HepG2 (cell line): ENCODE measurements around the gene GJB2. TPM values are rescaled to one million over a fixed set of nuclear protein-coding genes. Genes with fewer than 3 reads are reported as not detected.

Experiments used
- ATAC-seq: fragments of 200-7000 bp; cut with Tn5 transposase; 3 replicates; pipeline ENCODE4 v1.9.1; 2020; ENCODE audit warnings: mild to moderate bottlenecking, moderate library complexity
- BruUV-seq: library from RNA; stranded (reverse); fragments of 400-500 nt; replicated peaks from 2 replicates; lab custom pipeline; 2021; lab: Mats Ljungman, UMichigan
- CTCF ChIA-PET: fragments of 300-600 bp; formaldehyde crosslinking; extraction: SDS; loops from one replicate; lab custom pipeline; 2021; ENCODE audit warnings: low total read pairs, inconsistent platforms, low intra/inter-chr PET ratio; lab: Yijun Ruan, JAX
- POLR2A ChIA-PET: fragments of 350-600 bp; sonication (Branson Sonifier 250); formaldehyde crosslinking; loops from one replicate; lab custom pipeline; 2020; ENCODE audit warnings: antibody characterized with exemption, inconsistent platforms; lab: Yijun Ruan, JAX
- DNase-seq: peaks from one replicate; pipeline ENCODE4 v3.0.0-alpha.2; 2015; ENCODE audit warnings: low spot score
- FAIRE-seq: peaks from 3 replicates; lab custom pipeline; 2011; peaks lifted over from hg19 to GRCh38; lab: Jason Lieb, UNC
- H2AFZ ChIP-seq: one replicate; pipeline ENCODE4 v1.6.1; 2011; ENCODE audit warnings: low read length, inconsistent platforms
- H3K27ac ChIP-seq: fragments of 300-600 bp; 3 replicates; pipeline ENCODE4 v1.8.0; 2011; ENCODE audit warnings: mixed run types, mild to moderate bottlenecking, mixed read lengths, low read length, inconsistent platforms; ENCODE audit not compliant: insufficient read depth; ENCODE audit errors: extremely low read length
- H3K27me3 ChIP-seq, 2 experiments: fragments of 200-600 bp in 1 of 2; 2 replicates in 1 of 2; 3 replicates in 1 of 2; pipeline versions ENCODE4 v1.6.0 to v1.8.0; 2011; ENCODE audit warnings: low read length in 2 of 2, mild to moderate bottlenecking in 2 of 2, moderate library complexity in 2 of 2, inconsistent platforms in 1 of 2; ENCODE audit not compliant: insufficient read depth in 2 of 2, control insufficient read depth in 1 of 2
- H3K36me3 ChIP-seq, 2 experiments: fragments of 200-600 bp in 1 of 2; replicated peaks in 1 of 2; 2 replicates in 1 of 2; 3 replicates in 1 of 2; pipeline versions ENCODE4 v1.5.1 to v1.8.0; 2011; ENCODE audit warnings: low read length in 2 of 2, inconsistent platforms in 1 of 2; ENCODE audit not compliant: insufficient read depth in 2 of 2, control insufficient read depth in 1 of 2
- H3K4me1 ChIP-seq: 2 replicates; pipeline ENCODE4 v1.5.1; 2012; ENCODE audit warnings: low read length, inconsistent platforms; ENCODE audit not compliant: insufficient read depth
- H3K4me2 ChIP-seq: 2 replicates; pipeline ENCODE4 v1.6.0; 2011; ENCODE audit warnings: low read depth, low read length, inconsistent platforms
- H3K4me3 ChIP-seq, 3 experiments: fragments of 200-600 bp in 1 of 3; sonication (generic), shearing (Covaris generic) in 1 of 3; replicated peaks in 1 of 3; 2 replicates each; pipeline ENCODE4 v1.5.1; 2011 to 2016; ENCODE audit warnings: low read length in 3 of 3, inconsistent platforms in 2 of 3, low read depth in 2 of 3, mild to moderate bottlenecking in 2 of 3, control low read depth in 1 of 3, mixed read lengths in 1 of 3; ENCODE audit not compliant: insufficient read depth in 1 of 3
- H3K79me2 ChIP-seq: one replicate; pipeline ENCODE4 v1.6.1; 2011; ENCODE audit warnings: low read length, inconsistent platforms; ENCODE audit not compliant: insufficient read depth
- H3K9ac ChIP-seq: 2 replicates; pipeline ENCODE4 v1.6.0; 2011; ENCODE audit warnings: mild to moderate bottlenecking, low read depth, low read length, inconsistent platforms; ENCODE audit not compliant: insufficient read depth
- H3K9me3 ChIP-seq: 2 replicates; pipeline ENCODE4 v1.5.1; 2012; ENCODE audit warnings: mild to moderate bottlenecking, low read length
- H4K20me1 ChIP-seq: 2 replicates; pipeline ENCODE4 v1.6.0; 2011; ENCODE audit warnings: inconsistent platforms, mild to moderate bottlenecking, low read length, moderate library complexity; ENCODE audit not compliant: insufficient read depth
- ATF7-NPFF ChIP-seq: sonication (generic); formaldehyde crosslinking; IDR thresholded peaks from 2 replicates; pipeline ENCODE4 v1.8.1; 2023; ENCODE audit warnings: mild to moderate bottlenecking, low read depth, missing genetic modification reagents, moderate library complexity
- BHLHE40 ChIP-seq: IDR thresholded peaks from 2 replicates; pipeline ENCODE4 v1.6.1; 2011; ENCODE audit warnings: low read length, improper control_type of control experiment
- CREB1 ChIP-seq, 2 experiments: fragments of 450-650 bp in 1 of 2; IDR thresholded peaks; 2 replicates each; pipeline ENCODE4 v1.6.1; 2016 to 2017; ENCODE audit warnings: control low read depth in 1 of 2, mild to moderate bottlenecking in 1 of 2, missing compliant biosample characterization in 1 of 2, missing genetic modification characterization in 1 of 2
- DNMT3B ChIP-seq: conservative IDR thresholded peaks from 2 replicates; pipeline ENCODE4 v1.6.1; 2016; ENCODE audit warnings: missing biosample characterization, control low read depth
- SAFB2 ChIP-seq: sonication (generic); formaldehyde crosslinking; IDR thresholded peaks from 2 replicates; pipeline ENCODE4 v1.5.1; 2020; ENCODE audit warnings: missing genetic modification reagents, low read depth, mild to moderate bottlenecking, borderline replicate concordance
- ZFY ChIP-seq: sonication (generic); formaldehyde crosslinking; IDR thresholded peaks from 2 replicates; pipeline ENCODE4 v1.4.0; 2020; ENCODE audit warnings: missing genetic modification reagents
- ZNF570 ChIP-seq: sonication (generic); formaldehyde crosslinking; IDR thresholded peaks from 2 replicates; pipeline ENCODE4 v1.4.0; 2020; ENCODE audit warnings: mild to moderate bottlenecking, missing genetic modification reagents, borderline replicate concordance
- ZNF746 ChIP-seq: sonication (generic); formaldehyde crosslinking; IDR thresholded peaks from 2 replicates; pipeline ENCODE4 v1.8.0; 2022; ENCODE audit warnings: mild to moderate bottlenecking, missing genetic modification reagents
- ZNF773 ChIP-seq: sonication (generic); formaldehyde crosslinking; IDR thresholded peaks from 2 replicates; pipeline ENCODE4 v1.4.0; 2020; ENCODE audit warnings: missing genetic modification reagents, borderline replicate concordance
- WGBS: methylation state at CpG from one replicate; pipeline ENCODE4 v1.1.6; 2017; ENCODE audit warnings: low lambda C conversion rate; 5-methylcytosine and 5-hydroxymethylcytosine counted together
- in situ Hi-C: cut with HindIII; loops from 2 replicates; pipeline ENCODE4 v1.10.0; 2017; ENCODE audit warnings: low pct_unique_long_range_greater_than_20kb; ENCODE audit not compliant: extremely low pct_ligation_motif_present
- intact Hi-C: fragments of 100-400 bp; cut with micrococcal nuclease; formaldehyde crosslinking; loops from one replicate; pipeline ENCODE4 v1.10.0; 2022; ENCODE audit not compliant: unreplicated experiment
- polyA plus RNA-seq, 8 experiments: library from polyadenylated mRNA; depleted of rRNA in 3 of 8; stranded (reverse) in 7 of 8; unstranded in 1 of 8; fragments of >200 nt; fragmentation: Illumina TruSeq in 4 of 8; extraction: Trizol in 4 of 8; gene quantifications; 2 replicates each; pipeline versions ENCODE4 v1.2.1 to v1.2.3, GENCODE V29; 2011 to 2016; ENCODE audit warnings: low read depth in 4 of 8, missing spikeins in 1 of 8, mixed read lengths in 1 of 8; ENCODE audit not compliant: insufficient read depth in 1 of 8
- total RNA-seq, 5 experiments: library from RNA; depleted of rRNA; stranded (reverse); fragments of >200 nt; fragmentation: Illumina TruSeq; extraction: Trizol; gene quantifications; 2 replicates each; pipeline ENCODE4 v1.2.3, GENCODE V29; 2016; ENCODE audit warnings: low read depth in 1 of 5
- TF ChIP-seq, protein P1 (sequence below): sonication (generic); formaldehyde crosslinking; IDR thresholded peaks from 2 replicates; pipeline ENCODE4 v1.5.0; 2020; ENCODE audit warnings: mild to moderate bottlenecking, missing genetic modification reagents
- TF ChIP-seq, protein P2 (sequence below): sonication (generic); formaldehyde crosslinking; IDR thresholded peaks from 2 replicates; pipeline ENCODE4 v1.4.0; 2020; ENCODE audit warnings: missing genetic modification reagents
- TF ChIP-seq, protein P3 (sequence below): sonication (generic); formaldehyde crosslinking; IDR thresholded peaks from 2 replicates; pipeline ENCODE4 v1.8.0; 2022; ENCODE audit warnings: mild to moderate bottlenecking, missing genetic modification reagents, moderate library complexity
- TF ChIP-seq, protein P4 (sequence below): sonication (generic); formaldehyde crosslinking; IDR thresholded peaks from 2 replicates; pipeline ENCODE4 v1.5.0; 2020; ENCODE audit warnings: mild to moderate bottlenecking, missing genetic modification reagents, moderate library complexity
- TF ChIP-seq, protein P5 (sequence below): sonication (generic); formaldehyde crosslinking; IDR thresholded peaks from 2 replicates; pipeline ENCODE4 v1.5.1; 2020; ENCODE audit warnings: mild to moderate bottlenecking, missing genetic modification reagents, moderate library complexity

GJB2 gene
- total and polyA plus RNA-seq, 2 of the 13 experiments (the other 11 are each of a cell fraction or from before 2014, with no cell fraction given): 0.15 to 0.18 TPM

DNA sequence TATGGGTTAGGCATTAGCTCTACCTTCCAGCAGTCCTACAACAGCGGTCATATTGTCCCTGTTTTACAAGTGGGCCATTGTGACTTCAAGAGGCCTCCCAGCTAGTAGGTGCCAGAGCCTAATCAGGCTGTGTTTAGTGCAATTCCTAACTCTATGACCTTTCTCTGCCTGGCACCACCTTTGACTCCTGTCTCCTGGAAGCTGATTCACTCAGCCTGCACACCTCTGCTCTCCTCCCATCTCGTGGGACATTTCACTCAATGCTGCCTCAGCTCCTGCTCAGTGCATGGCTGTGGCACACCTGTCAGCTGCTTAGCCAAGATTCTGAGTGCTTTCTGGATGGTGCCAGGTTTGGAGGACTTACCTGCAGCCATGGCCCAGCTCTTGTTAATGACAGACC is 48.9 kb upstream of the GJB2 start:
- H3K4me2 ChIP-seq: no peak overlapping the region
- TF ChIP-seq ZNF773 (CRISPR knock-in tag) (no peak), ZFY (CRISPR knock-in tag) (no peak), ATF7-NPFF (CRISPR knock-in tag) (no peak), SAFB2 (CRISPR knock-in tag) (no peak), CREB1 (IDR thresholded peaks at IDR 0.05) (no peak), CREB1 (CRISPR knock-in tag; IDR thresholded peaks at IDR 0.05) (no peak), ZNF570 (CRISPR knock-in tag) (no peak), BHLHE40 (no peak), DNMT3B (no peak), ZNF746 (CRISPR knock-in tag) (no peak)
- TF ChIP-seq, protein P1, sequence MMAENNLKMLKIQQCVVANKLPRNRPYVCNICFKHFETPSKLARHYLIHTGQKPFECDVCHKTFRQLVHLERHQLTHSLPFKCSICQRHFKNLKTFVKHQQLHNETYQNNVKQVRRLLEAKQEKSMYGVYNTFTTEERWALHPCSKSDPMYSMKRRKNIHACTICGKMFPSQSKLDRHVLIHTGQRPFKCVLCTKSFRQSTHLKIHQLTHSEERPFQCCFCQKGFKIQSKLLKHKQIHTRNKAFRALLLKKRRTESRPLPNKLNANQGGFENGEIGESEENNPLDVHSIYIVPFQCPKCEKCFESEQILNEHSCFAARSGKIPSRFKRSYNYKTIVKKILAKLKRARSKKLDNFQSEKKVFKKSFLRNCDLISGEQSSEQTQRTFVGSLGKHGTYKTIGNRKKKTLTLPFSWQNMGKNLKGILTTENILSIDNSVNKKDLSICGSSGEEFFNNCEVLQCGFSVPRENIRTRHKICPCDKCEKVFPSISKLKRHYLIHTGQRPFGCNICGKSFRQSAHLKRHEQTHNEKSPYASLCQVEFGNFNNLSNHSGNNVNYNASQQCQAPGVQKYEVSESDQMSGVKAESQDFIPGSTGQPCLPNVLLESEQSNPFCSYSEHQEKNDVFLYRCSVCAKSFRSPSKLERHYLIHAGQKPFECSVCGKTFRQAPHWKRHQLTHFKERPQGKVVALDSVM: no peak
- TF ChIP-seq, protein P2, sequence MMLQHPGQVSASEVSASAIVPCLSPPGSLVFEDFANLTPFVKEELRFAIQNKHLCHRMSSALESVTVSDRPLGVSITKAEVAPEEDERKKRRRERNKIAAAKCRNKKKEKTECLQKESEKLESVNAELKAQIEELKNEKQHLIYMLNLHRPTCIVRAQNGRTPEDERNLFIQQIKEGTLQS (CRISPR knock-in tag): no peak
- TF ChIP-seq, protein P3, sequence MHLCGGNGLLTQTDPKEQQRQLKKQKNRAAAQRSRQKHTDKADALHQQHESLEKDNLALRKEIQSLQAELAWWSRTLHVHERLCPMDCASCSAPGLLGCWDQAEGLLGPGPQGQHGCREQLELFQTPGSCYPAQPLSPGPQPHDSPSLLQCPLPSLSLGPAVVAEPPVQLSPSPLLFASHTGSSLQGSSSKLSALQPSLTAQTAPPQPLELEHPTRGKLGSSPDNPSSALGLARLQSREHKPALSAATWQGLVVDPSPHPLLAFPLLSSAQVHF (CRISPR knock-in tag): no peak
- TF ChIP-seq, protein P4, sequence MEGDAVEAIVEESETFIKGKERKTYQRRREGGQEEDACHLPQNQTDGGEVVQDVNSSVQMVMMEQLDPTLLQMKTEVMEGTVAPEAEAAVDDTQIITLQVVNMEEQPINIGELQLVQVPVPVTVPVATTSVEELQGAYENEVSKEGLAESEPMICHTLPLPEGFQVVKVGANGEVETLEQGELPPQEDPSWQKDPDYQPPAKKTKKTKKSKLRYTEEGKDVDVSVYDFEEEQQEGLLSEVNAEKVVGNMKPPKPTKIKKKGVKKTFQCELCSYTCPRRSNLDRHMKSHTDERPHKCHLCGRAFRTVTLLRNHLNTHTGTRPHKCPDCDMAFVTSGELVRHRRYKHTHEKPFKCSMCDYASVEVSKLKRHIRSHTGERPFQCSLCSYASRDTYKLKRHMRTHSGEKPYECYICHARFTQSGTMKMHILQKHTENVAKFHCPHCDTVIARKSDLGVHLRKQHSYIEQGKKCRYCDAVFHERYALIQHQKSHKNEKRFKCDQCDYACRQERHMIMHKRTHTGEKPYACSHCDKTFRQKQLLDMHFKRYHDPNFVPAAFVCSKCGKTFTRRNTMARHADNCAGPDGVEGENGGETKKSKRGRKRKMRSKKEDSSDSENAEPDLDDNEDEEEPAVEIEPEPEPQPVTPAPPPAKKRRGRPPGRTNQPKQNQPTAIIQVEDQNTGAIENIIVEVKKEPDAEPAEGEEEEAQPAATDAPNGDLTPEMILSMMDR (CRISPR knock-in tag): no peak
- TF ChIP-seq, protein P5, sequence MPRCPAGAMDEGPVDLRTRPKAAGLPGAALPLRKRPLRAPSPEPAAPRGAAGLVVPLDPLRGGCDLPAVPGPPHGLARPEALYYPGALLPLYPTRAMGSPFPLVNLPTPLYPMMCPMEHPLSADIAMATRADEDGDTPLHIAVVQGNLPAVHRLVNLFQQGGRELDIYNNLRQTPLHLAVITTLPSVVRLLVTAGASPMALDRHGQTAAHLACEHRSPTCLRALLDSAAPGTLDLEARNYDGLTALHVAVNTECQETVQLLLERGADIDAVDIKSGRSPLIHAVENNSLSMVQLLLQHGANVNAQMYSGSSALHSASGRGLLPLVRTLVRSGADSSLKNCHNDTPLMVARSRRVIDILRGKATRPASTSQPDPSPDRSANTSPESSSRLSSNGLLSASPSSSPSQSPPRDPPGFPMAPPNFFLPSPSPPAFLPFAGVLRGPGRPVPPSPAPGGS: no peak

More for the DNA sequence above, 48.9 kb upstream of the GJB2 start:
- no TSS peak for BruUV-seq
- no peaks in the 10 kb centered on the region for H3K9me3 ChIP-seq
- in situ Hi-C loops (no loop called here), intact Hi-C loops (no loop called here)
- H3K9ac ChIP-seq: no peak overlapping the region
- H3K79me2 ChIP-seq: no peaks in the 10 kb centered on the region
- H2AFZ ChIP-seq: no peak overlapping the region
- H4K20me1 ChIP-seq: peaks cover 2% of the 10 kb centered on the region; the same call in 1 of the 2 replicates
- H3K36me3 ChIP-seq: no peaks in the 10 kb centered on the region
- FAIRE-seq (no peak), DNase-seq (no peak), ATAC-seq (no peak)
- no peaks in the 10 kb centered on the region; a peak in 3 of 5 replicates for H3K27me3 ChIP-seq
- ChIA-PET CTCF (no interaction called here), POLR2A (no interaction called here)
- no peak overlapping the region for H3K4me3 ChIP-seq
- H3K4me1 ChIP-seq: peaks cover 6% of the 10 kb centered on the region; the same call in 1 of the 2 replicates
- no peak overlapping the region for H3K27ac ChIP-seq
- WGBS: 21% methylated on average over 2 of the region's 2 CpGs
